Measurements from ENCODE around the gene ELMO3. TPM values are rescaled to one million over a fixed set of nuclear protein-coding genes. Genes with fewer than 3 reads are reported as not detected.

ELMO3 gene
- total and polyA plus RNA-seq, 2 of the 13 experiments (the other 11 are each of a cell fraction or from before 2014, with no cell fraction given) = 2.6 to 4.0 TPM

- TF ChIP-seq PRDM10 (CRISPR knock-in tag; IDR thresholded peaks at IDR 0.05; ENCODE audit: low read depth) (no peak), ZNF496 (CRISPR knock-in tag; IDR thresholded peaks at IDR 0.05; ENCODE audit: insufficient replicate concordance) (no peak), CEBPB (IDR thresholded peaks at IDR 0.05; ENCODE audit: borderline replicate concordance, low read depth, low read length) (no peak), AHR (CRISPR knock-in tag; IDR thresholded peaks at IDR 0.05) (no peak), GMEB2 (CRISPR knock-in tag; IDR thresholded peaks at IDR 0.05; ENCODE audit: low read depth) (no peak), ZNF724P (CRISPR knock-in tag; IDR thresholded peaks at IDR 0.05; ENCODE audit: borderline replicate concordance) (peak; percentile 59; the same call in 1 of the 2 replicates), MLXIP (CRISPR knock-in tag; IDR thresholded peaks at IDR 0.05; ENCODE audit: borderline replicate concordance) (0 out of 2 replicates have a peak, but pooled peaks have one; percentile 46), CCDC6 (CRISPR knock-in tag; IDR thresholded peaks at IDR 0.05) (no peak), ZFP37 (CRISPR knock-in tag; IDR thresholded peaks at IDR 0.05; ENCODE audit: borderline replicate concordance) (0 out of 2 replicates have a peak, but pooled peaks have one; percentile 23), SMAD3 (CRISPR knock-in tag; IDR thresholded peaks at IDR 0.05) (0 out of 2 replicates have a peak, but pooled peaks have one; percentile 5), ZNF124 (CRISPR knock-in tag; IDR thresholded peaks at IDR 0.05) (no peak), NR1H2 (CRISPR knock-in tag; IDR thresholded peaks at IDR 0.05; ENCODE audit: borderline replicate concordance, low read depth) (no peak), ZNF281 (CRISPR knock-in tag; IDR thresholded peaks at IDR 0.05; ENCODE audit: borderline replicate concordance) (no peak), ZXDC (CRISPR knock-in tag; IDR thresholded peaks at IDR 0.05) (no peak), RELA (CRISPR knock-in tag; IDR thresholded peaks at IDR 0.05) (no peak)
Measured at GRCh38 chr16:67191411-67191994, 7.4 kb upstream of the ELMO3 start (continued).

Measured in HepG2 (cell line).